ENCODE results near the gene CPXM1.

The CPXM1 gene

GRCh38 chr20:2745936-2746635 is 54.3 kb downstream of the CPXM1 start:
- no peak for DNase-seq
- H3K36me3 Mint-ChIP-seq (ENCODE audit: low read depth), result no peaks in the 10 kb centered on the region
- H3K9me3 Mint-ChIP-seq, result no peaks in the 10 kb centered on the region
- H3K4me3 Mint-ChIP-seq, result no peak overlapping the region
- peaks cover 100% of the 10 kb centered on the region for H3K27me3 Mint-ChIP-seq (ENCODE audit: low read depth, poor library complexity)
- no peak overlapping the region for H3K27ac Mint-ChIP-seq
- TF ChIP-seq, protein P1, sequence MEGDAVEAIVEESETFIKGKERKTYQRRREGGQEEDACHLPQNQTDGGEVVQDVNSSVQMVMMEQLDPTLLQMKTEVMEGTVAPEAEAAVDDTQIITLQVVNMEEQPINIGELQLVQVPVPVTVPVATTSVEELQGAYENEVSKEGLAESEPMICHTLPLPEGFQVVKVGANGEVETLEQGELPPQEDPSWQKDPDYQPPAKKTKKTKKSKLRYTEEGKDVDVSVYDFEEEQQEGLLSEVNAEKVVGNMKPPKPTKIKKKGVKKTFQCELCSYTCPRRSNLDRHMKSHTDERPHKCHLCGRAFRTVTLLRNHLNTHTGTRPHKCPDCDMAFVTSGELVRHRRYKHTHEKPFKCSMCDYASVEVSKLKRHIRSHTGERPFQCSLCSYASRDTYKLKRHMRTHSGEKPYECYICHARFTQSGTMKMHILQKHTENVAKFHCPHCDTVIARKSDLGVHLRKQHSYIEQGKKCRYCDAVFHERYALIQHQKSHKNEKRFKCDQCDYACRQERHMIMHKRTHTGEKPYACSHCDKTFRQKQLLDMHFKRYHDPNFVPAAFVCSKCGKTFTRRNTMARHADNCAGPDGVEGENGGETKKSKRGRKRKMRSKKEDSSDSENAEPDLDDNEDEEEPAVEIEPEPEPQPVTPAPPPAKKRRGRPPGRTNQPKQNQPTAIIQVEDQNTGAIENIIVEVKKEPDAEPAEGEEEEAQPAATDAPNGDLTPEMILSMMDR (IDR thresholded peaks at IDR 0.05), result no peak
- H3K4me1 Mint-ChIP-seq, result peaks cover 18% of the 10 kb centered on the region

DNA sequence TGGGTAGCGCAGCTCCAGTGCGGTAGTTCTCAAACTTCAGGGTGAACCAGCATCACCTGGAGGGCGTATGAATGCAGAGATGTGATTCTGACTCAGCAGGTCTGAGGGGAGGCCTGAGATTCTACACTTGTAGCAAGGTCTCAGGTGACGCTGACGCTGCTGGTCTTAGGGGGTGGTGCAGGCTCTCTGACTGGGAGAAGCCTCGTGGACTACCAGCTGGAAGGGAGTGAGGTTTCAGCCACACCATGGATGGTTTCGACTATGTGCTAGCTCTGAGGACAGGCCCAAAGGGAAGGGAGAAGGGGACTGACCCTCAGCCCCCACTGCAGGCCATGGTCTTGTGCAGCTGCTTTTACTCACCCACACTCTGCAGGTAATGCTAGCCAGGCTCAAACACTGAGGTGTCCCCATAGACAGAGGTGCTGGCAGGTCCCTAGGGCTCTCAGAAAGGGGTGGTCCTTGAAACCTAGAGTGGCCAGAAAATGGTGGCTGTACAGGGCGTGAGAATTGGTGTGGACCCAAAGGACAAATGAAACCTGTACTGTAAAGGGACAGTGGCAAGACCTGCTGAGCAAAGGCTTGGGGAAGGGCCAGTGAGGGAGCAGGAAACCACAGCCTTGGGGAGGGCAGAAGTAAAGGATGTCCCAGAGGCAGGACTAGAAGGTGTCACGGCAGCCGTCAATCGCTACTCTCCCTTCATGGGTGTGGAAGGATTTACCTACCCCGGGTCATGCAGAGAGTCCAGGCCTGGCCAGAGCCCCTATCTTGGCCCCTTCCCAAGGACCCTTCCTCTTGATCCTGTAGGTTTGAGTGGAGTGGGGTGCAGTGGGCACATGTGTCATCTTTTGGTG is 55.1 kb downstream of the CPXM1 start:
- no peak for DNase-seq
- TF ChIP-seq, protein P1 (IDR thresholded peaks at IDR 0.05), result no peak
- Mint-ChIP-seq H3K27ac (no peak overlapping the region), H3K27me3 (ENCODE audit: low read depth, poor library complexity) (peaks cover 100% of the 10 kb centered on the region), H3K36me3 (ENCODE audit: low read depth) (no peaks in the 10 kb centered on the region), H3K4me1 (peaks cover 15% of the 10 kb centered on the region), H3K4me3 (no peak overlapping the region), H3K9me3 (no peaks in the 10 kb centered on the region)

Measured in nephron progenitor cell (in vitro differentiated cells).